K562 (cell line): ENCODE results near the gene TUBGCP5. TPM values are rescaled to one million over a fixed set of nuclear protein-coding genes. Genes with fewer than 3 reads are reported as not detected.

Experiments
- ATAC-seq: fragments of 200-7000 bp; cut with Tn5 transposase; 3 replicates; pipeline ENCODE4 v1.9.1; 2020; ENCODE audit warnings: moderate library complexity
- BruUV-seq: library from RNA; stranded (reverse); fragments of 400-500 nt; replicated peaks from 2 replicates; lab custom pipeline; 2021; lab: Mats Ljungman, UMichigan
- CTCF ChIA-PET: fragments of 300-600 bp; formaldehyde crosslinking; extraction: SDS; loops from one replicate; lab custom pipeline; 2021; ENCODE audit warnings: low intra/inter-chr PET ratio; lab: Yijun Ruan, JAX
- POLR2A ChIA-PET: fragments of 300-600, 350-650 bp; sonication (Branson Sonifier 250); formaldehyde crosslinking; extraction: SDS; loops from one replicate; lab custom pipeline; 2021; ENCODE audit warnings: antibody characterized with exemption, inconsistent platforms; lab: Yijun Ruan, JAX
- DNase-seq, 4 experiments: peaks; one replicate each; pipeline versions ENCODE4 v3.0.0 to v3.0.0-alpha.2; 2011 to 2018; ENCODE audit warnings: low spot score in 3 of 4, mixed read lengths in 3 of 4; ENCODE audit errors: extremely low read depth in 1 of 4
- FAIRE-seq: peaks from 2 replicates; lab custom pipeline; 2011; peaks lifted over from hg19 to GRCh38; lab: Jason Lieb, UNC
- H2AFZ ChIP-seq: 2 replicates; pipeline ENCODE4 v1.6.0; 2011; ENCODE audit warnings: low read depth, low read length, control low read depth, inconsistent platforms
- H3K27ac ChIP-seq: fragments of 200-600 bp; 3 replicates; pipeline ENCODE4 v1.8.0; 2011; ENCODE audit warnings: low read depth, mild to moderate bottlenecking, control low read depth, inconsistent platforms, low read length, moderate library complexity, mixed read lengths; ENCODE audit errors: extremely low read depth
- H3K27me3 ChIP-seq, 2 experiments: fragments of 300-600 bp in 1 of 2; 2 replicates in 1 of 2; 3 replicates in 1 of 2; pipeline versions ENCODE4 v1.6.0 to v1.8.0; 2011; ENCODE audit warnings: inconsistent platforms in 2 of 2, low read length in 2 of 2, mild to moderate bottlenecking in 1 of 2, mixed read lengths in 1 of 2, moderate library complexity in 1 of 2; ENCODE audit not compliant: control insufficient read depth in 2 of 2, insufficient read depth in 2 of 2
- H3K36me3 ChIP-seq: fragments of 300-600 bp; 3 replicates; pipeline ENCODE4 v1.8.0; 2011; ENCODE audit warnings: mild to moderate bottlenecking, low read length, inconsistent platforms; ENCODE audit not compliant: control insufficient read depth, insufficient read depth
- H3K4me1 ChIP-seq, 2 experiments: fragments of 200-600 bp in 1 of 2; replicated peaks in 1 of 2; 2 replicates in 1 of 2; 3 replicates in 1 of 2; pipeline versions ENCODE4 v1.5.1 to v1.8.0; 2011; ENCODE audit warnings: inconsistent platforms in 2 of 2, low read length in 2 of 2, mild to moderate bottlenecking in 1 of 2, mixed read lengths in 1 of 2, moderate library complexity in 1 of 2; ENCODE audit not compliant: control insufficient read depth in 2 of 2, insufficient read depth in 2 of 2
- H3K4me2 ChIP-seq: 2 replicates; pipeline ENCODE4 v1.6.1; 2011; ENCODE audit warnings: low read length, control low read depth, inconsistent platforms, mixed read lengths; ENCODE audit not compliant: insufficient read depth
- H3K4me3 ChIP-seq: fragments of 200-600 bp; sonication (generic), shearing (Covaris generic); 2 replicates; pipeline ENCODE4 v1.5.1; 2016; ENCODE audit warnings: control low read depth, inconsistent platforms
- H3K79me2 ChIP-seq: fragments of 200-600 bp; 3 replicates; pipeline ENCODE4 v1.8.0; 2011; ENCODE audit warnings: low read length, inconsistent platforms; ENCODE audit not compliant: control insufficient read depth, insufficient read depth
- H3K9ac ChIP-seq, 2 experiments: 2 replicates each; pipeline versions ENCODE4 v1.6.0 to v1.6.1; 2011; ENCODE audit warnings: low read depth in 2 of 2, low read length in 2 of 2, control low read depth in 1 of 2, inconsistent platforms in 1 of 2, mild to moderate bottlenecking in 1 of 2, mixed read lengths in 1 of 2; ENCODE audit not compliant: insufficient read depth in 1 of 2
- H3K9me1 ChIP-seq: one replicate; pipeline ENCODE4 v1.6.0; 2011; ENCODE audit warnings: inconsistent platforms, mild to moderate bottlenecking, low read length, moderate library complexity; ENCODE audit not compliant: control insufficient read depth, insufficient read depth
- H3K9me3 ChIP-seq: replicated peaks from 2 replicates; pipeline ENCODE4 v1.5.1; 2011; ENCODE audit warnings: low read depth, low read length, inconsistent platforms; ENCODE audit not compliant: control insufficient read depth, insufficient read depth
- H4K20me1 ChIP-seq: replicated peaks from 2 replicates; pipeline ENCODE4 v1.6.1; 2011; ENCODE audit warnings: low read length, inconsistent platforms, mixed read lengths; ENCODE audit not compliant: control insufficient read depth, insufficient read depth
- CREM ChIP-seq: IDR thresholded peaks from 2 replicates; pipeline ENCODE4 v1.6.1; 2014; ENCODE audit warnings: antibody characterized with exemption, low read depth
- FOS ChIP-seq: IDR thresholded peaks from 3 replicates; pipeline ENCODE4 v1.6.1; 2011; ENCODE audit not compliant: insufficient read length; ENCODE audit errors: extremely low read depth
- NFIC ChIP-seq: fragments of 450-650 bp; IDR thresholded peaks from 2 replicates; pipeline ENCODE4 v1.6.1; 2017; ENCODE audit warnings: mild to moderate bottlenecking, inconsistent platforms
- ZNF197 ChIP-seq: fragments of 200-800 bp; sonication (Bioruptor generic); IDR thresholded peaks from 2 replicates; pipeline ENCODE4 v1.6.1; 2016; ENCODE audit warnings: low read depth, missing genetic modification characterization, missing compliant biosample characterization
- WGBS: fragments of 100-300 bp; shearing (Covaris generic); methylation state at CpG from one replicate; pipeline ENCODE4 v1.1.6; 2016; ENCODE audit warnings: low coverage, mixed read lengths; ENCODE audit not compliant: insufficient coverage; ENCODE audit errors: missing lambda C conversion rate; 5-methylcytosine and 5-hydroxymethylcytosine counted together
- in situ Hi-C: fragments of 300-500 bp; cut with MboI; formaldehyde crosslinking; loops from 4 replicates; pipeline ENCODE4 v1.15.0; 2018; ENCODE audit warnings: inconsistent platforms, mixed read lengths
- intact Hi-C: fragments of 100-400 bp; cut with micrococcal nuclease; formaldehyde crosslinking; loops from 2 replicates; pipeline ENCODE4 v1.14.2; 2022
- polyA plus RNA-seq, 8 experiments: library from polyadenylated mRNA; depleted of rRNA in 4 of 8; stranded (reverse) in 5 of 8; unstranded in 3 of 8; fragments of >200 nt; fragmentation: Nextera tagmentation in 2 of 8; fragmentation: Illumina TruSeq in 1 of 8; extraction: Ambion mirVana in 2 of 8; extraction: Trizol in 1 of 8; gene quantifications; 2 replicates each; pipeline versions ENCODE4 v1.2.1 to v1.2.3, GENCODE V29; 2011 to 2014; ENCODE audit warnings: inconsistent platforms in 1 of 8, missing spikeins in 1 of 8
- total RNA-seq, 7 experiments: library from RNA; depleted of rRNA in 6 of 7; stranded (reverse); fragments of >200 nt in 6 of 7; fragmentation: Illumina TruSeq in 2 of 7; extraction: Trizol in 2 of 7; gene quantifications; 2 replicates each; pipeline versions ENCODE4 v1.2.1 to v1.2.3, GENCODE V29; 2011 to 2021; ENCODE audit warnings: low replicate concordance in 1 of 7
- TF ChIP-seq, protein P1 (sequence below), 2 experiments: fragments of 450-650 bp in 1 of 2; sonication (generic) in 1 of 2; formaldehyde crosslinking in 1 of 2; IDR thresholded peaks; 2 replicates each; pipeline versions ENCODE4 v1.7.1 to v1.9.0; 2016 to 2022; ENCODE audit warnings: inconsistent platforms in 1 of 2, mild to moderate bottlenecking in 1 of 2, missing genetic modification reagents in 1 of 2
- TF ChIP-seq, protein P2 (sequence below): fragments of 250-450 bp; sonication (Bioruptor Pico); IDR thresholded peaks from 2 replicates; pipeline ENCODE4 v1.6.1; 2021; ENCODE audit warnings: mild to moderate bottlenecking

TUBGCP5 gene
- total and polyA plus RNA-seq, 9 of the 15 experiments (the other 6 are each of a cell fraction or from before 2014, with no cell fraction given) = 5.8 to 33.9 (median 23.2) TPM

- FAIRE-seq (no peak), ATAC-seq (no peak), DNase-seq (no peak)
- TF ChIP-seq FOS = no peak
- TF ChIP-seq, protein P1, sequence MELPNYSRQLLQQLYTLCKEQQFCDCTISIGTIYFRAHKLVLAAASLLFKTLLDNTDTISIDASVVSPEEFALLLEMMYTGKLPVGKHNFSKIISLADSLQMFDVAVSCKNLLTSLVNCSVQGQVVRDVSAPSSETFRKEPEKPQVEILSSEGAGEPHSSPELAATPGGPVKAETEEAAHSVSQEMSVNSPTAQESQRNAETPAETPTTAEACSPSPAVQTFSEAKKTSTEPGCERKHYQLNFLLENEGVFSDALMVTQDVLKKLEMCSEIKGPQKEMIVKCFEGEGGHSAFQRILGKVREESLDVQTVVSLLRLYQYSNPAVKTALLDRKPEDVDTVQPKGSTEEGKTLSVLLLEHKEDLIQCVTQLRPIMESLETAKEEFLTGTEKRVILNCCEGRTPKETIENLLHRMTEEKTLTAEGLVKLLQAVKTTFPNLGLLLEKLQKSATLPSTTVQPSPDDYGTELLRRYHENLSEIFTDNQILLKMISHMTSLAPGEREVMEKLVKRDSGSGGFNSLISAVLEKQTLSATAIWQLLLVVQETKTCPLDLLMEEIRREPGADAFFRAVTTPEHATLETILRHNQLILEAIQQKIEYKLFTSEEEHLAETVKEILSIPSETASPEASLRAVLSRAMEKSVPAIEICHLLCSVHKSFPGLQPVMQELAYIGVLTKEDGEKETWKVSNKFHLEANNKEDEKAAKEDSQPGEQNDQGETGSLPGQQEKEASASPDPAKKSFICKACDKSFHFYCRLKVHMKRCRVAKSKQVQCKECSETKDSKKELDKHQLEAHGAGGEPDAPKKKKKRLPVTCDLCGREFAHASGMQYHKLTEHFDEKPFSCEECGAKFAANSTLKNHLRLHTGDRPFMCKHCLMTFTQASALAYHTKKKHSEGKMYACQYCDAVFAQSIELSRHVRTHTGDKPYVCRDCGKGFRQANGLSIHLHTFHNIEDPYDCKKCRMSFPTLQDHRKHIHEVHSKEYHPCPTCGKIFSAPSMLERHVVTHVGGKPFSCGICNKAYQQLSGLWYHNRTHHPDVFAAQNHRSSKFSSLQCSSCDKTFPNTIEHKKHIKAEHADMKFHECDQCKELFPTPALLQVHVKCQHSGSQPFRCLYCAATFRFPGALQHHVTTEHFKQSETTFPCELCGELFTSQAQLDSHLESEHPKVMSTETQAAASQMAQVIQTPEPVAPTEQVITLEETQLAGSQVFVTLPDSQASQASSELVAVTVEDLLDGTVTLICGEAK (IDR thresholded peaks at IDR 0.05) = no peak
- TF ChIP-seq, protein P1 (CRISPR knock-in tag; IDR thresholded peaks at IDR 0.05) = no peak
- no peak for TF ChIP-seq ZNF197 (CRISPR knock-in tag)
- TF ChIP-seq NFIC = 0 out of 2 replicates have a peak, but pooled peaks have one; percentile 8
- TF ChIP-seq, protein P2, sequence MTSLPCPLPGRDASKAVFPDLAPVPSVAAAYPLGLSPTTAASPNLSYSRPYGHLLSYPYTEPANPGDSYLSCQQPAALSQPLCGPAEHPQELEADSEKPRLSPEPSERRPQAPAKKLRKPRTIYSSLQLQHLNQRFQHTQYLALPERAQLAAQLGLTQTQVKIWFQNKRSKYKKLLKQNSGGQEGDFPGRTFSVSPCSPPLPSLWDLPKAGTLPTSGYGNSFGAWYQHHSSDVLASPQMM (CRISPR knock-in tag) = no peak
- TF ChIP-seq CREM = no peak
- Histone ChIP-seq H3K27me3 (peaks cover 17 to 23% of the 10 kb centered on the region in 2 experiments; a peak in 4 of 5 replicates), H3K4me1 (peaks cover 0 to 5% of the 10 kb centered on the region in 2 experiments; a peak in 2 of 5 replicates), H3K4me2 (no peak overlapping the region), H2AFZ (no peak overlapping the region), H3K79me2 (no peaks in the 10 kb centered on the region), H3K36me3 (no peaks in the 10 kb centered on the region), H3K9ac (no peak overlapping the region), H3K9me3 (no peaks in the 10 kb centered on the region), H3K4me3 (no peak overlapping the region), H3K27ac (no peak overlapping the region), H3K9me1 (no peaks in the 10 kb centered on the region), H4K20me1 (no peaks in the 10 kb centered on the region)
- ChIA-PET POLR2A (no interaction called here), CTCF (interaction anchor here (0.6 kb wide), 1 partner anchor 799 kb away, joined by 5 read pairs; no protein-coding TSS in a partner anchor)
- intact Hi-C loops (no loop called here), in situ Hi-C loops (no loop called here)
- WGBS = 4% methylated on average over 24 of the region's 24 CpGs
- no TSS peak for BruUV-seq
Measured at GRCh38 chr15:23073890-23074646, 34.7 kb upstream of the TUBGCP5 start.
